Measurements from ENCODE around the gene ETAA1.

DNA sequence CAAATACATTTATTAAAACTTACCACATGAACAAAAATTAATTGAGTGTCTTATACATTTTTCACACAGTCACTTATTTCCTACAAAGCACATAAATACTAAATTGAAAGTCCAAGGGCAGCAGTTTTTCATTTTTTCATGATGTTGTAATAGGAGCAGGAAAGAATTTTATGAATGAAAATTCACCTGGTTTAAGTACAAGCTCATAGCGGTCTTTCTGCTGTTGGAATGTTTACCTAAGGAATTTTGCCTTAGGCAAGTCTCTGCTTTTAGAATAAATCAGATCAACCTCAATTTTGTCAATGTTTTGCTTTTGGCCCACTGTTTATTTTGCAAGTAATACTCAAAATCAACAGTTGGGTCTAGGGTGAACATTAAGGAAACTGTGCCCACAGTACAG is 40.0 kb downstream of the ETAA1 start:
- TF ChIP-seq CEBPB (IDR thresholded peaks at IDR 0.05) (peak; percentile 28; the same call in 1 of the 2 replicates), EP300 (IDR thresholded peaks at IDR 0.05; ENCODE audit: borderline replicate concordance) (peak; percentile 38; the same call in 1 of the 2 replicates), TCF12 (IDR thresholded peaks at IDR 0.05; ENCODE audit: low read depth) (no peak), NFIC (IDR thresholded peaks at IDR 0.05) (0 out of 2 replicates have a peak, but pooled peaks have one; percentile 17)
- TF ChIP-seq, protein P1, sequence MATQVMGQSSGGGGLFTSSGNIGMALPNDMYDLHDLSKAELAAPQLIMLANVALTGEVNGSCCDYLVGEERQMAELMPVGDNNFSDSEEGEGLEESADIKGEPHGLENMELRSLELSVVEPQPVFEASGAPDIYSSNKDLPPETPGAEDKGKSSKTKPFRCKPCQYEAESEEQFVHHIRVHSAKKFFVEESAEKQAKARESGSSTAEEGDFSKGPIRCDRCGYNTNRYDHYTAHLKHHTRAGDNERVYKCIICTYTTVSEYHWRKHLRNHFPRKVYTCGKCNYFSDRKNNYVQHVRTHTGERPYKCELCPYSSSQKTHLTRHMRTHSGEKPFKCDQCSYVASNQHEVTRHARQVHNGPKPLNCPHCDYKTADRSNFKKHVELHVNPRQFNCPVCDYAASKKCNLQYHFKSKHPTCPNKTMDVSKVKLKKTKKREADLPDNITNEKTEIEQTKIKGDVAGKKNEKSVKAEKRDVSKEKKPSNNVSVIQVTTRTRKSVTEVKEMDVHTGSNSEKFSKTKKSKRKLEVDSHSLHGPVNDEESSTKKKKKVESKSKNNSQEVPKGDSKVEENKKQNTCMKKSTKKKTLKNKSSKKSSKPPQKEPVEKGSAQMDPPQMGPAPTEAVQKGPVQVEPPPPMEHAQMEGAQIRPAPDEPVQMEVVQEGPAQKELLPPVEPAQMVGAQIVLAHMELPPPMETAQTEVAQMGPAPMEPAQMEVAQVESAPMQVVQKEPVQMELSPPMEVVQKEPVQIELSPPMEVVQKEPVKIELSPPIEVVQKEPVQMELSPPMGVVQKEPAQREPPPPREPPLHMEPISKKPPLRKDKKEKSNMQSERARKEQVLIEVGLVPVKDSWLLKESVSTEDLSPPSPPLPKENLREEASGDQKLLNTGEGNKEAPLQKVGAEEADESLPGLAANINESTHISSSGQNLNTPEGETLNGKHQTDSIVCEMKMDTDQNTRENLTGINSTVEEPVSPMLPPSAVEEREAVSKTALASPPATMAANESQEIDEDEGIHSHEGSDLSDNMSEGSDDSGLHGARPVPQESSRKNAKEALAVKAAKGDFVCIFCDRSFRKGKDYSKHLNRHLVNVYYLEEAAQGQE (IDR thresholded peaks at IDR 0.05; ENCODE audit: low read depth): no peak
- TF ChIP-seq, protein P2, sequence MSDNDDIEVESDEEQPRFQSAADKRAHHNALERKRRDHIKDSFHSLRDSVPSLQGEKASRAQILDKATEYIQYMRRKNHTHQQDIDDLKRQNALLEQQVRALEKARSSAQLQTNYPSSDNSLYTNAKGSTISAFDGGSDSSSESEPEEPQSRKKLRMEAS (IDR thresholded peaks at IDR 0.05): no peak

All from Ishikawa (cell line).